Measurements from ENCODE around the gene GPR50. TPM values are rescaled to one million over a fixed set of nuclear protein-coding genes. Genes with fewer than 3 reads are reported as not detected.

The GPR50 gene
- total RNA-seq, 2 donors from 2014 or later: not detected

GRCh38 chrX:151175283-151176062 lies 911 bp upstream of the GPR50 start:
- intact Hi-C loops (cut with DNase I): no loop called here
- no peak overlapping the region for H3K4me3 ChIP-seq
- no peaks in the 10 kb centered on the region for H3K9me3 ChIP-seq
- TF ChIP-seq, protein P1, sequence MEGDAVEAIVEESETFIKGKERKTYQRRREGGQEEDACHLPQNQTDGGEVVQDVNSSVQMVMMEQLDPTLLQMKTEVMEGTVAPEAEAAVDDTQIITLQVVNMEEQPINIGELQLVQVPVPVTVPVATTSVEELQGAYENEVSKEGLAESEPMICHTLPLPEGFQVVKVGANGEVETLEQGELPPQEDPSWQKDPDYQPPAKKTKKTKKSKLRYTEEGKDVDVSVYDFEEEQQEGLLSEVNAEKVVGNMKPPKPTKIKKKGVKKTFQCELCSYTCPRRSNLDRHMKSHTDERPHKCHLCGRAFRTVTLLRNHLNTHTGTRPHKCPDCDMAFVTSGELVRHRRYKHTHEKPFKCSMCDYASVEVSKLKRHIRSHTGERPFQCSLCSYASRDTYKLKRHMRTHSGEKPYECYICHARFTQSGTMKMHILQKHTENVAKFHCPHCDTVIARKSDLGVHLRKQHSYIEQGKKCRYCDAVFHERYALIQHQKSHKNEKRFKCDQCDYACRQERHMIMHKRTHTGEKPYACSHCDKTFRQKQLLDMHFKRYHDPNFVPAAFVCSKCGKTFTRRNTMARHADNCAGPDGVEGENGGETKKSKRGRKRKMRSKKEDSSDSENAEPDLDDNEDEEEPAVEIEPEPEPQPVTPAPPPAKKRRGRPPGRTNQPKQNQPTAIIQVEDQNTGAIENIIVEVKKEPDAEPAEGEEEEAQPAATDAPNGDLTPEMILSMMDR (IDR thresholded peaks at IDR 0.05): no peak
- H3K27ac ChIP-seq: no peak overlapping the region
- no peaks in the 10 kb centered on the region for H3K4me1 ChIP-seq
- no peak overlapping the region for H3K9ac ChIP-seq (ENCODE audit: low read depth in 2 of 2, low read length in 2 of 2)
- no peaks in the 10 kb centered on the region for H3K36me3 ChIP-seq
- peaks cover 12% of the 10 kb centered on the region for H3K27me3 ChIP-seq
- DNase-seq: no peak

DNA sequence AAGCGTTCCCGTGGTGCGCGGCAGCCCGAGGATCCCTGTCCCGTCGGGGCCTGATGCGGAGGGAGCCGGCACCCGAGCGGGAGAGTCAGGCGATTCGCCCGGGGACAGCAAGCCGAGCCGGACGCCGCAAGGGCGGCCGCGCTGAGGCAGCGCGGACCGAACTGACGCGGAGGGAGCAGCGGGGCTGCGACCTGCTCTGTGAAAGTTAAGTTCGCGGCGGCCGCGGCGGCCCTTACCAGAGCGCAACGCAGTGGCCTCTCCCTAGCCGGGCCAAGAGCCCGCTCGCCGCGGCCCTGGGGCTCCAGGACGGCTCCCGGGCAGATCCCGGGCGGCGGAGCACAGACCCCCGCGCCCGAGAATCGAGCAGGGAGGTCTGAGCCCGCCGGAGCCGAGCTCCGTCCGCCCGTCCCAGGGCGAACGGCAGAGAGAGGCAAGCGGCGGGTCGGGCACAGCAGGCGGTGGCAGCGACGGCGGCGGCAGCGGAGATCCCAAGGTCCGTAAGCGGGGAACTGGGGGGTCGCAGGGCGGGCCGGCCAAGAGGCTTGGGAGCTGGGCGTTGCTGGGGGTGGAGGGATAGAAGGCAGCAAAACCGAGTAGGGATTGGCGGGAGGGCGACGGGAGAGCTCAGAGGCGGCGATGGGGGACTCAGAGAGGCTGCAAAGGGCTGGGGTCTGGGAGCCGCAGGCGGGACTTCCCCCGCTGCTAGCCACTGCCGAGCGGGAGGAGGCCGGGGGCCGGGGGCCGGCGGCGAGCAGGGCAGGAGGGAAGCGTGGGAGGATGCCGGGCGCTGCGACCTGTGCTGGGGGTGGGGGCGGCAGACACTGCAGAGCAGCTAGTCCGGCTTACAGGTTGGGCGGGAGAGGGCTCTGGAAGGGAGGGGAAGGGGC lies 1.0 kb downstream of the GPR50 start:
- Histone ChIP-seq H3K9me3 (no peaks in the 10 kb centered on the region), H3K27ac (no peak overlapping the region), H3K36me3 (no peaks in the 10 kb centered on the region), H3K9ac (ENCODE audit: low read depth in 2 of 2, low read length in 2 of 2) (no peak overlapping the region), H3K27me3 (peaks cover 12% of the 10 kb centered on the region), H3K4me1 (no peaks in the 10 kb centered on the region), H3K4me3 (no peak overlapping the region)
- intact Hi-C loops (cut with DNase I): no loop called here
- TF ChIP-seq, protein P1 (IDR thresholded peaks at IDR 0.05): no peak
- no peak for DNase-seq

- no peak overlapping the region for H3K4me3 ChIP-seq
- H3K9me3 ChIP-seq: no peaks in the 10 kb centered on the region
- no peak for DNase-seq
- H3K4me1 ChIP-seq: no peaks in the 10 kb centered on the region
- intact Hi-C loops (cut with DNase I): no loop called here
- no peak overlapping the region for H3K9ac ChIP-seq (ENCODE audit: low read depth in 2 of 2, low read length in 2 of 2)
- peaks cover 17% of the 10 kb centered on the region for H3K27me3 ChIP-seq
- no peak overlapping the region for H3K27ac ChIP-seq
- no peaks in the 10 kb centered on the region for H3K36me3 ChIP-seq
- TF ChIP-seq, protein P1 (IDR thresholded peaks at IDR 0.05): no peak
These were observed 2.4 kb downstream of the GPR50 start for GRCh38 chrX:151178746-151179145.

DNA sequence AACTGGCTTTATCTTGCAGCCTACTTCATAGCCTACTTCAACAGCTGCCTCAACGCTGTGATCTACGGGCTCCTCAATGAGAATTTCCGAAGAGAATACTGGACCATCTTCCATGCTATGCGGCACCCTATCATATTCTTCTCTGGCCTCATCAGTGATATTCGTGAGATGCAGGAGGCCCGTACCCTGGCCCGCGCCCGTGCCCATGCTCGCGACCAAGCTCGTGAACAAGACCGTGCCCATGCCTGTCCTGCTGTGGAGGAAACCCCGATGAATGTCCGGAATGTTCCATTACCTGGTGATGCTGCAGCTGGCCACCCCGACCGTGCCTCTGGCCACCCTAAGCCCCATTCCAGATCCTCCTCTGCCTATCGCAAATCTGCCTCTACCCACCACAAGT lies 4.0 kb downstream of the GPR50 start:
- H3K36me3 ChIP-seq: no peaks in the 10 kb centered on the region
- TF ChIP-seq, protein P1 (IDR thresholded peaks at IDR 0.05): no peak
- H3K27ac ChIP-seq: no peak overlapping the region
- no peak for DNase-seq
- no peak overlapping the region for H3K4me3 ChIP-seq
- peaks cover 13% of the 10 kb centered on the region for H3K27me3 ChIP-seq
- no peaks in the 10 kb centered on the region for H3K4me1 ChIP-seq
- H3K9me3 ChIP-seq: no peaks in the 10 kb centered on the region
- intact Hi-C loops (cut with DNase I): no loop called here
- H3K9ac ChIP-seq (ENCODE audit: low read depth in 2 of 2, low read length in 2 of 2): no peak overlapping the region

DNA sequence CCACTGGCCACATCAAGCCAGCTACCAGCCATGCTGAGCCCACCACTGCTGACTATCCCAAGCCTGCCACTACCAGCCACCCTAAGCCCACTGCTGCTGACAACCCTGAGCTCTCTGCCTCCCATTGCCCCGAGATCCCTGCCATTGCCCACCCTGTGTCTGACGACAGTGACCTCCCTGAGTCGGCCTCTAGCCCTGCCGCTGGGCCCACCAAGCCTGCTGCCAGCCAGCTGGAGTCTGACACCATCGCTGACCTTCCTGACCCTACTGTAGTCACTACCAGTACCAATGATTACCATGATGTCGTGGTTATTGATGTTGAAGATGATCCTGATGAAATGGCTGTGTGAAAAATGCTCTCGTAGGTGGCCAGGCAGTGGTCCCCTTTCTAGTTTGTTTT lies 4.7 kb downstream of the GPR50 start:
- Histone ChIP-seq H3K9ac (ENCODE audit: low read depth in 2 of 2, low read length in 2 of 2) (no peak overlapping the region), H3K36me3 (no peaks in the 10 kb centered on the region), H3K27ac (no peak overlapping the region), H3K27me3 (peaks cover 11% of the 10 kb centered on the region), H3K4me3 (no peak overlapping the region), H3K4me1 (no peaks in the 10 kb centered on the region), H3K9me3 (no peaks in the 10 kb centered on the region)
- intact Hi-C loops (cut with DNase I): no loop called here
- TF ChIP-seq, protein P1 (IDR thresholded peaks at IDR 0.05): no peak
- DNase-seq: no peak
